ENCODE results near the gene GPI. TPM values are rescaled to one million over a fixed set of nuclear protein-coding genes. Genes with fewer than 3 reads are reported as not detected.

GPI gene
- total and polyA plus RNA-seq, 2 of the 8 experiments (the other 6 are each of a cell fraction or from before 2014, with no cell fraction given): 171 to 360 TPM

DNA sequence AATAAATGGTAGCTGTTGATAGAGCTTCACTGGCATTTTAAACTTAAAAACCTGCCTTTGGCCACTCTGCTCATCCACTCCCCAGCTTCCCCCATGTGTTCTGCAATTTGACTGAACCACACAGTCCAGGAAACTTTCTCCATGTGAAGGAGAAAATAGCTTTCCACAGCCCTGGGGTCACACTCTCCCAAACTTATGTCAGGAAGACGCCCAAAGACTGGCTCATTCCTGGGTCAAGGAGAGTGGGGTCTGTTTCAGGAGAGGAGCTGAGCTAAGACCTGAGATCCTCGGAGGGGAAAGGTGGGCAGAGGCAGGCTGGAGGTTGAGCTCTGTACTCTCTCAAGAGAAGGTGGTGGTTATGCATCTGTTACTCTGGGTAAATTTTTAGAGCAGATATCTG is 48.7 kb upstream of the GPI start:
- Histone ChIP-seq H4K8ac (ENCODE audit: extremely low read depth, insufficient read depth, low read length) (no peak overlapping the region), H4K91ac (replicated peaks; ENCODE audit: insufficient read length, low read length) (no peak overlapping the region), H3K36me3 (ENCODE audit: control insufficient read depth in 2 of 4, insufficient read depth in 4 of 4, low read length in 3 of 4) (no peaks in the 10 kb centered on the region; a peak in 1 of 8 replicates), H2AK5ac (ENCODE audit: low read depth, low read length) (no peak overlapping the region), H3K4me2 (ENCODE audit: insufficient read depth in 1 of 2, low read depth in 2 of 2, low read length in 2 of 2) (no peak overlapping the region), H3K14ac (ENCODE audit: insufficient read length) (no peak overlapping the region), H3K9me3 (ENCODE audit: insufficient read depth in 2 of 2, low read depth in 1 of 2, low read length in 1 of 2) (no peaks in the 10 kb centered on the region), H3K23ac (ENCODE audit: insufficient read length) (no peak overlapping the region), H3K56ac (replicated peaks; ENCODE audit: insufficient read length, low read depth, low read length) (no peak overlapping the region), H3K79me1 (ENCODE audit: low read depth, low read length) (peaks cover 2% of the 10 kb centered on the region; the same call in 1 of the 2 replicates), H2BK20ac (ENCODE audit: low read length) (no peak overlapping the region), H3K27me3 (replicated peaks in 1 of 4; ENCODE audit: control insufficient read depth in 3 of 4, extremely low read depth in 1 of 4, insufficient read depth in 3 of 4, low read length in 3 of 4) (peaks cover 0 to 2% (median 0%) of the 10 kb centered on the region in 4 experiments; a peak in 1 of 7 replicates), H4K20me1 (replicated peaks in 1 of 2; ENCODE audit: control insufficient read depth in 1 of 2, insufficient read depth in 2 of 2, low read length in 2 of 2) (peaks cover 0 to 2% of the 10 kb centered on the region in 2 experiments), H2BK12ac (ENCODE audit: low read depth, low read length) (no peak overlapping the region), H2BK120ac (replicated peaks; ENCODE audit: low read depth, low read length) (no peak overlapping the region), H2AFZ (ENCODE audit: low read length) (no peak overlapping the region), H2BK5ac (ENCODE audit: low read depth, low read length) (no peak overlapping the region), H3K18ac (ENCODE audit: extremely low read depth, low read length) (no peak overlapping the region), H3K4ac (replicated peaks; ENCODE audit: insufficient read length, low read depth, low read length) (no peak overlapping the region), H3K9ac (replicated peaks in 1 of 4; ENCODE audit: extremely low read depth in 1 of 4, low read depth in 3 of 4, low read length in 3 of 4) (no peak overlapping the region), H3K79me2 (ENCODE audit: control insufficient read depth in 1 of 2, insufficient read depth in 2 of 2, low read length in 2 of 2) (peaks cover 0 to 2% of the 10 kb centered on the region in 2 experiments; a peak in 1 of 4 replicates), H3K4me3 (ENCODE audit: extremely low read depth in 1 of 4, insufficient read depth in 2 of 4, low read depth in 3 of 4, low read length in 4 of 4) (no peak overlapping the region), H3K23me2 (ENCODE audit: low read depth, low read length) (no peaks in the 10 kb centered on the region), H3K4me1 (replicated peaks in 1 of 4; ENCODE audit: control insufficient read depth in 3 of 4, insufficient read depth in 4 of 4, low read length in 3 of 4) (peaks cover 0 to 5% (median 0%) of the 10 kb centered on the region in 4 experiments; a peak in 1 of 7 replicates), H2BK15ac (ENCODE audit: low read length) (no peak overlapping the region), H3K27ac (ENCODE audit: low read depth, low read length) (no peak overlapping the region), H4K5ac (ENCODE audit: insufficient read length, low read depth, low read length) (no peak overlapping the region)
- CTCF ChIA-PET (ENCODE audit: partially characterized antibody): interaction anchor here (1.5 to 1.7 kb wide), 2 partner anchors 30 to 95 kb away, joined by 3 to 9 read pairs; no protein-coding TSS in a partner anchor
- POLR2A ChIA-PET (ENCODE audit: partially characterized antibody): interaction anchor here (1.0 to 1.7 kb wide), 2 partner anchors 11 to 63 kb away, joined by 3 to 4 read pairs; no protein-coding TSS in a partner anchor
- WGBS, 2 experiments (ENCODE audit: extremely low coverage in 1 of 2, insufficient coverage in 1 of 2, insufficient read length in 1 of 2, insufficient replicate concordance in 2 of 2, low coverage in 1 of 2, low lambda C conversion rate in 2 of 2, missing lambda C conversion rate in 1 of 2): 95% methylated on average over 2 of the region's 2 CpGs; no CpG with 5 or more reads in 1 of the 2 experiments
- DNase-seq (ENCODE audit: low read depth in 1 of 2, low spot score in 2 of 2): no peak
- FAIRE-seq: no peak
- TF ChIP-seq TCF12 (IDR thresholded peaks at IDR 0.05; ENCODE audit: low read depth, low read length) (no peak), SRF (IDR thresholded peaks at IDR 0.05; ENCODE audit: low read depth, low read length) (no peak), TAF1 (IDR thresholded peaks at IDR 0.05; ENCODE audit: low read depth, low read length) (no peak), POLR2A (IDR thresholded peaks at IDR 0.05; ENCODE audit: control extremely low read depth in 1 of 2, low read depth in 2 of 2, low read length in 2 of 2) (no peak), BCL11A (IDR thresholded peaks at IDR 0.05; ENCODE audit: low read depth in 2 of 2, low read length in 2 of 2) (no peak), TAF7 (optimal IDR thresholded peaks at IDR 0.05; ENCODE audit: borderline replicate concordance, low read depth, low read length) (no peak), NANOG (IDR thresholded peaks at IDR 0.05; ENCODE audit: insufficient read depth, low read depth, low read length, poor library complexity, severe bottlenecking) (no peak), SIX5 (IDR thresholded peaks at IDR 0.05; ENCODE audit: low read depth, low read length) (no peak), EZH2 (IDR thresholded peaks at IDR 0.05; ENCODE audit: low read depth, low read length, severe bottlenecking) (no peak), SP1 (IDR thresholded peaks at IDR 0.05; ENCODE audit: low read depth, low read length) (no peak), SIN3A (conservative IDR thresholded peaks at IDR 0.05 in 1 of 2, IDR thresholded peaks at IDR 0.05 in 1 of 2; ENCODE audit: low read depth in 1 of 2, low read length in 2 of 2) (no peak)
- TF ChIP-seq, protein P1, sequence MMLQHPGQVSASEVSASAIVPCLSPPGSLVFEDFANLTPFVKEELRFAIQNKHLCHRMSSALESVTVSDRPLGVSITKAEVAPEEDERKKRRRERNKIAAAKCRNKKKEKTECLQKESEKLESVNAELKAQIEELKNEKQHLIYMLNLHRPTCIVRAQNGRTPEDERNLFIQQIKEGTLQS (IDR thresholded peaks at IDR 0.05; ENCODE audit: insufficient read depth, low read depth, low read length): no peak
